ENCODE measurements around the gene UNC93A.
"Not testable (repeated sequence)": the region's sequence is repeated elsewhere in the genome, so short reads cannot be mapped to it uniquely, and the experiment has no call there.

Gene UNC93A

DNA sequence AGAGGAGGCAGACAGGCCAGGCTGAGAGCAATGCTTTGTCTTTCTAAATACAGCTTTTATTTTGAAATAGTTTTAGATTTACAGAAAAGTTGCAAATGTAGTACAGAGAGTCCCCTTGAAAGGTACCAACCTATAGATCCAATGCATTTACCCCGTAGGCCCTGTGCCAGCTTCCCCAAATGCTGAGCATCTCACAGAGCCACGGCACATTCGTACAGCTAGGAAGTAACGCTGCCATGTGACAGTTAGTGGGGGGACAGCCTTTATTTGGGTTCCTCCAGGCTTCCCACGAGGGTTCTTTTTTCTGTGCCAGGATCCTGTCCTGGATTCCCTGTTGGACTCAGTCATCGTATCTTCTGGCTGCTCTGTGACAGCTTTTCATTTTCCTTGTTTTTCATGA lies 20.6 kb downstream of the UNC93A start:
- not testable (repeated sequence) for DNase-seq (ENCODE audit: low spot score)

DNA sequence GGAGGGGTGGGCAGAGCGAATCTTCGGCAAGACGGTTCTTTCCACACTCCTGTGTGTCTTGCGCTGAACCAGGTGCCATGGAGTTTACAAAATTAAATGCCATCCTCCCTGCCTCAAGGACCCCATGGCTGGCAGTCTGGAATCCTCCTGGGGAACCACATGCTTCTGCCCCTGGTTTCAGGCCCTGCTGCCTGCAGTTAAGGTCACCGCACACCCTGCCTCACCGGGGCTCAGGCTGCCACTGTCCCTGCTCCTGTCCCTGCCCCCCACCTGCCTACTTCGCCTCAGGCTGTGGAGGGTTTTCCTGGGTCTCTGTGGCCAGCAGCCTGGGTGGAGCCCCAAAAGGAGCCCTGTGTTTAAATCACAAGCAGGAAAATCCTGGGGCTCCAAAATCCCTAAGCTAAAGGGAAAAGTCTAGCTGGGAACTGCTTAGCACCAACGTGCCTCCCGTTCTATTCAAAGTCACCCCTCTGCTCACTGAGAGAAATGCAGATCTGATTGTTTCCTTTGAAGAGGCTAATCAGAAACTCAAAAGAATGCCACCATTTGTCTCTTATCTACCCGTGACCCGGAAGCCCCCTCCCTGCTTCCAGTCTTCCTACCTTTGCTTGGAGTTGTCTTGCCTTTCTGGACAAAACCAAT lies 23.2 kb downstream of the UNC93A start:
- no peak for DNase-seq (ENCODE audit: low spot score)

DNA sequence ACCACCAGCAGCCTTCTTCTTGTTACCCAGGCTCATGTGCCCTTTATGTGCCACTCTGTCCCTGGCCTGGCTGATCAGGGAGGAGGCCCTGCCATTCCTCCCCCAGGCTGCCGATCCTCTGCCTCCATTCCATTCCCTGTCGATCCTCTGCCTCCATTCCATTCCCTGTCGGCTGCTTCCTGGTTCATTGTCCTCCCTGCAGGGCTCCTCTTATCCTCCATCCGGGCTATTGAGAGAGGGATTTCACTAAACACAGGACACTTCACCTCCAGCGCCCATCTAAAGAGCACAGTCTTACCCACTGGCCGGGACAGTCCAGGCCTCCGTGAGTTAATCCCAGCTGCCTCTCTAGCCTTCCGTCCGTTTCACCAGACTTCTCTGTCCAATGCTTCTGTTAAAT lies 26.1 kb downstream of the UNC93A start:
- DNase-seq (ENCODE audit: low spot score), result no peak

DNA sequence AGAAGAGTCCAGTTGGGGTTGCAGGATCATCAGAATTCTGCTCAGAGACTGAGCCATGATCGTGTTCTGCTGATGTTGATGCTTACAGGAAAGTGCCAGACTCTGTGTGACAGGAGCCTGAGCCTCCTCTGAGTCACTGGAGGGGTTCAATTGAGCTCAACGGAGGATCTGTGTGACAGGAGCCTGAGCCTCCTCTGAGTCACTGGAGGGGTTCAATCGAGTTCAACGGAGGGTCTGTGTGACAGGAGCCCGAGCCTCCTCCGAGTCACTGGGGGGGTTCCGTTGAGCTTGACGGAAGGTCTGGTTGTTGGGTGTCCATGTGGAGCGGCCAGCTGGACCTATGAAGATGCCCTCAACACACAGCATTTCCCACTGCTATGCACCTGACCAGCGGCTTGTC lies 27.2 kb downstream of the UNC93A start:
- DNase-seq (ENCODE audit: low spot score), result not testable (repeated sequence)

DNA sequence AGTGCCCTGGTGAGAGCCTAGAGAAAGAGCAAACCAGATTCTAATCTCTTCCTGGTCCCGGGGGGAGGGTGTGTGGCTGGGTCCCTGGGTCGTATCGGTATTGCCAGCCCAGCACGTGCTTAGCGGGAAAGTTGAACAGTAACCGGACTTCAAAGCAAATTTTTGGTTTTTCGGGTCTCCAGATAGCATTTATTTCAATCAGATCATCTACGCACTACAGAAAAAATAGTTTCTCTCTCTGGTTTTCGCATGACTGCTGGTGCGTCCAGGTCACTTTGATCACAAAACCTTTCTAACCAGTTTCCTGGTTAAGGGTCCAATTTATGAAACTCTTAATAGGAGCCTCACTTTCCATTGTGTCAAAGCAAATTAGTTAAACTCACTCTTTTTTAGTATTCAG lies 27.7 kb downstream of the UNC93A start:
- DNase-seq (ENCODE audit: low spot score), result not testable (repeated sequence)

DNA sequence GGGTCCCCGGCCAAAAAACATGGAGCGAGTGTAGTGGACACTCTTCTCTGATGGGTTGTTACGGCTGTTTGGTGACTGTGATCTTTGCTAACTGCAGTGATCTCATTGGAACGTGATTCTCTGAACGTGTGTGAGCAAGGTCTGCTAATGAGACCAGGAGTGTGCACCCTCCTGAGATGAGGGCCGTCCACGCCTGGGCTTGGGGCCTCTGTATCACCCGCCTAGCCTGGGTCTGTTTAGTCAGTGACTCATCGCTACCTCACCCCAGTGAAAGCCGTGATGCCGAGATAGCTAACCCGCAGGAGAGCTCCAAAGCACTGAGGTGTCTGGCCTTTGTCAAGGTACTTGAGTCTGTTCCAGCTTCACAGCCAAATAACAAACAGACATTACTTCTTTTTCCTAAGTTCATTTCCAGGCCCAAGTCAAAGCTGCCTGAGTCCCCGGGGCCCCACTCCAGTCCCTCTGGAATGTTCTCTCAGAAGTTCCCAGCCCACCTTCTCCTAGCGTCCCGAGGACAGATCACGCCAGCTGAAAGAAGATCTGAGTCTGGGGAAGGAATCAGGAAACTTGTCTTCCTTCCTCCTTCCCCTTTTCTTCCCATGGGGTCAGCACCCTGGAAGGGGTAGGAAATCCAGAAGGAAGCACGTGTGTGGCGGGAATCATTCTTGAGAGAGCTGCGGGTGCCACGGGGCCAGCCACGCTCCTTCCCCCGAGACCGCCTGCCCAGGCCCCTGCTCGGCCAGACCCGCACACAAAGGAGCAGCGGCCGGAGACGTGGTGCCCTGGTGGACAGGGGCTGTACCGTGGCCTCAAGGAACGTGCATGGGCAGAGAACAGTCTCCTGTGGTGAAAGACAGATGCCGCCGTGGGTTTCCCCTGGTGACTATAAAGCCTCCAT lies 29.0 kb downstream of the UNC93A start:
- not testable (repeated sequence) for DNase-seq (ENCODE audit: low spot score)

DNA sequence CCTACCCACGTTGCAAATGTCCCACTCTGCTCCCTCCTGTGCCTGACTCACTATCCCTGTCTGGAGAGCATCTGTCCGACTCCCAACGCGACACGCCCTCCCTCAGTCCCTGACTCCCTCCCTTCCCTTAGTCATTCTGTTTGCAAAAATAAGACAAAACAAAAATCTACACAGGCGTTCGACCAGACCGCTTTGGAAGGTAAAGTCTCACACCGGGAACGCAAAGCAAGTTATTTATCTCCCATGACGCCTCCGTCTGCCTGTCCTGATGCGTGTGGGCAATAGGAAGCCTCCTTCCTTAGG lies 29.6 kb downstream of the UNC93A start:
- not testable (repeated sequence) for DNase-seq (ENCODE audit: low spot score)

DNA sequence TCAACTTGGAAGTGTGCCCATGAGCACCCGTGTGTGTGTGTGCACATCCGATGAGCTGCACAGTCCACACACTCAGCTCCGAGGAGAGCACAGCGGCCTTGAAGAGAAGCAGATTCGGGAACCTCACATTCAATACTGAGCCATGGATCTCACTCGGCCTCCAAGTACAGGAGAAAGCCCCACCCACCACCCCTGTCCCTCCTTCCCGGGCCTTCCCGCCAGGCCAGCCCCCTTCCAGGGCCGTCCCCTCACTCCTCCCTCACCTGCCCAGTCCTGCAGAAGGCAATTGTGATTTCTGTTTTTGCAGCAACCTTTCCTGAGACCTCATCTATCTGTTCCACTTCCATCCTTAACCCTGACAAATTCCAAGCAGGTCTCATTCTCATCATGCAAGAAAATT lies 30.1 kb downstream of the UNC93A start:
- DNase-seq (ENCODE audit: low spot score), result not testable (repeated sequence)

DNA sequence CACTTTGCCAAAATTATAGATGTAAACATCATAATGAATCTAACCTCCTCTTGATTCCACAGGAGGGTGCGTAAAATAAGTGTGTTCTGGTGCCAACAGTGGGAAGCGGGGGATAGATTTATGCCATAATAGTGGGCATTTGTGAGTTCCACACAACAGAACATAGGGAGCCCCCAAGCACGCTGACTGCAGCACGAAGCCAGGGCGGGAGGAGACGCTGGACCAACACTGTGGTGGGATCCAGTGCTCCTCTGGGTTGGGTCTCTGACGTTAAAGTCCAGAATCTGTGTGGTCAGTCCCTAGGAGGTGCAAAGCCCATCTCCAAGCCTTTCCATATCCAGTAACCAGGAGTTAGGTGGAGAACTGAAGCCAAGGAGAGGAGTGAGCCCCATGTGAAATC lies 32.0 kb downstream of the UNC93A start:
- DNase-seq (ENCODE audit: low spot score), result no peak

DNA sequence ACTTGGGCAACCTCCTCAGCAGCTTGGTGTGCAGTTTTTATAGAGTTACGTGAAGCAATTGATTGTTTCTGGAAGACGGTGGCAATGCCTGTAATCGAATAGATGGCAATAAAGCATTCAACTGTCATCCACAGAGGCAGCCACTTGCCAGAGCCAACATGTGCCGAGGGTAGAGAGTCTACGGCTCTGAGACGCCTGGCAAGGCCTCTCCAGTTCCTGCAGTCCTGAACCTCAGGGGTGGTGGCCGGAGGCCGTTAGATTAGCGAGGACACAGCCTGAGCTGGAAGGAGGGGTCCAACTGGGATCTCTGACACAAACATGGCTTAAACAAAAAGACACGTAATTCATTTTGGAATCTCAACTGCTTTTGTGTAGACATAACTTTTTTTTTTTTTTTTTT lies 33.0 kb downstream of the UNC93A start:
- DNase-seq (ENCODE audit: low spot score), result no peak

DNA sequence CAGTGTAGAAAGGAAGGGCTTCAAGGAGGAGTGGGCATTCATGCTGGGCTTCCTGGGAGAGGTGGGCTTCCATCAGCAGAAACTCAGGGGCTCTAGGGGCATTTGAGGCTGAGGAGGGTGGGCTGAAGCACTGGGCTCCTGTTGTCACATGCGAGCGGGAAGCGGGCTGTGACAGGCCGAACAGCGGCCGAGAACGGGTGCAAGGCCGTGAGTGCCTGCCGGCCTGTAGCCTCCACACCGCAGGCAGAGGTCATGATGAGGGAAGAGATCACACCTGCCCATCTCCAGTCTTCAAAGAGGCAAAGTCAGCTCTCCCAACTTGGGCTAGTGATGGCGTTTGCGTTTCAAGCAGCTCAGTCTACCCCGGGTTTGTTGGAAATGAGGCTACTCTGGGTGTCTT lies 34.7 kb downstream of the UNC93A start:
- no peak for DNase-seq (ENCODE audit: low spot score)

DNA sequence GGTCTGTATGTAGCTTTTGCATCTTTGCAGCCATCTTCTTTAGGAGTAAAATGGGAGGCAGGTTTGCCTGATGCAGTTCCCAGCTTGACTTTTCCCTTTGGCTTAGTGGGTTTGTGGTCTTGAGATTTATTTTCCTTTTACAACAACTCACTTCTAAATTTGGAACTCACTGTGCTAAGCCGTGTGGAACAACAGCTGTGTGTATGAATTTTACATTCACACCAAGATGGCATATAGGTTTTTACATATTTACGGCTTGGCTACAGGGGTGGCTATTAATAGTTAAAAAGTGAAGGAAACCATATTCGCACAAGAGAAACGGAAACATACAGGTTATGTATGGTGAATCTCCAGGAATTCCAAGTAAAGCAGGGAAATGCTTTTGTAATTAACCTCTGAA lies 36.3 kb downstream of the UNC93A start:
- no peak for DNase-seq (ENCODE audit: low spot score)

DNA sequence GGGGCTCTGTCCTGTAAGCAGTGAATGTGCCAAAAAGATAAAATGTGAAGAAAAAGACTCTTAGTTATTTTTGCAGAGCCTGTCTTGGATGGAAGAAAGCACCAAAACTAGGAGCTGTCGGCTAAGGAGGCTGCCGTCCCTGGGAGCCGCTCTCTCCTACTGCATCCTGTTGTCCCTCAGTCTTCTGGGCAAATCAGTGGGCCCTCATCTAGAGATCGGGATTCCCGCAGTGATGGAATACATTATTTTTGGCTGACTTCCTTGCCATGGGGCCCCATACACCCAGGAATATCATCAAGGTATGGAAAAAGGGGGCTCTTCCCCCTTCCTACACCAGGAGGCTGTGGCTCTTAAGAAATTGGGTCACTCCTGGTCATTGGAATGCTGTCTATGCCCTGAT lies 37.0 kb downstream of the UNC93A start:
- no peak for DNase-seq (ENCODE audit: low spot score)

DNA sequence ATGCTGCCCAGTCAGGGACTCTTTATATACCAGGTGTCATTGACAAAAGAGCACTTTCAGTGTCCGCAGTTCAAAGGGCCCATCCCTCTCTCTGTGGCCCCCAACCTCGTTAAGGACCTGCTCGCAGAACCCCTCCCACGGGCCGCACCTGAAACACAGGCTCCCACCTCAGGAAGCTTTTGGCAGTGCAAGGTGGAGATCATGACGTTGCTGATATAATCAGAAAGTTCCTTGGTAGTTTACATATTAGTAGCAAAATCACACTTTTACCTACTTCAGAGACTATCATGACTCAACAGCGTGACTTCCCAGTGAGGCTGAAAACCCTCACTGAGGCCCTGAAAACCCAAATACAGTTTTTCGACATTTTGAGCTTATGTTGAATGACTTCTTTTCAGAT lies 37.9 kb downstream of the UNC93A start:
- no peak for DNase-seq (ENCODE audit: low spot score)

DNA sequence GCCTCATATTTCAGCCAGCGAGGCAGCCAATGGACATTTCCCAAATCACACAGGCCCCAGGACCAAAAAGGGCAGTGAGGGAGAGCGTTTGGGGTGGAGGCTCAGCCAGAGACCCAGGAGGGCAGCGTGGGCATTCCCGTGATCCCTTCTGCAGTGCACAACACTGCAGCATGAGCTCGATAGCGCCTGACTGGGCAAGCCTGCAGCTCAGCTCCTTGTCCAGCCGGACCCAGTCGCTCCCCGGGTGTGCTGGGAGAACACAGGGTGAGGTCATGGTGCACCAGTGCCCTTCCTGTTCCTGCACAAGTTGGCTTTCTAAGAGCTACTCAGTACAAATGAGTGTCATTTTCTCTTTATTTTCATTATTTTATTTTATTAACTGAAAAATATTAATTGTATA lies 39.6 kb downstream of the UNC93A start:
- DNase-seq (ENCODE audit: low spot score), result no peak

DNA sequence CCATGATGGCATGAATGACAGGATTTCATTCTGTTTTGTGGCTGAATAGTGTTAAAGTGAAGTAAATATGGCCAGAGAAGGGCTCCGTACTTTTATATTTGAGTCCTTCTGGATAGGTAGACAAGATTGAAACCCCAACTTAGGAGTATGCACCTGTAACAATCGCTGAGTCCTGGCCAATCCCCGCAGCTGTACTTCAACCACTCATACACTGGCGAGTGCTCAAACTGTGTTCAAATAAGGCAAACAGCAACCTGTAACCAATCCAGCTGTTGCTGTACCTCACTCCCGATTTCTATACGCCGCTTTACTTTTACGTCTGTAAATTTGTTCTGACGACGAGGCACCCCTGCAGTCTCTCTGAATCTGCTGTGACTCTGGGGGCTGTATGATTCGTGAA lies 40.5 kb downstream of the UNC93A start:
- DNase-seq (ENCODE audit: low spot score), result no peak

DNA sequence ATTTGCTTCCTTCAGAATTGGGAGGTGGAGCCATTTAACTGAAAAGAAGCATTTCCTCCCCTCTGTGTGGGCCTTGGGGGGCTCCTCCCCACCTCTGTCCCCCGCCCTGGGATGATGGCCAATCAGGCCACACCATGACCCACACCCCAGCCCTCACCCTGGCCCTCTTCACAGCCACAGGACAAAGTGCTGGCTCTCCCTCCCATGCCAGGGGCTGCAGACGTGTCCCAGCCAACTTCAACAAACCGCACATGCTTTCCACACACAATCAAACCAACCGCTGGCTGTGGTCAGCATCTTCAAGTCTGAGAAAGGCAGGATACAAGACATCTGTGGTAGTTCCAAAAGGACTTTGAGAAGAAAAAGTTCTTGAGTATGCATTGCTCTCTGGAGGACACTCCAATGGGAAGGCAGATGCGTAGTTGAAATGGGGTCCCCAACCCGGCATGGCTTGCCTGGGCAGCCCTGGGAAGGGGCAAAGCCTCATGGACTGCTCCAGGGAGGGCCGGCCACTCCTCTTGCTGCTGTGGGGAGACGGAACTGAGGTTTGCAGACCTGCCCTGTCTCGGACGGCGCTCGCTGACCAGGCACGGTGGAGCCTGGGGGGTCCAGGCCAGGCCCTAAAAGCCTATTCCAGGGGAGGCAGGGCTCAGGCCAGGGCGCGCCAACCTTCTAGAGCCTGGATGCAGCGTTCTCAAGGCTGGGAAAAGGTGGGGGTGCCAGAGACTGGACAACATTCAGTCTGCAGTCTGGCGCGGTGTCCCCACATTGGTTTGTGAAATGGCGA lies 45.9 kb downstream of the UNC93A start:
- DNase-seq (ENCODE audit: low spot score), result no peak

DNA sequence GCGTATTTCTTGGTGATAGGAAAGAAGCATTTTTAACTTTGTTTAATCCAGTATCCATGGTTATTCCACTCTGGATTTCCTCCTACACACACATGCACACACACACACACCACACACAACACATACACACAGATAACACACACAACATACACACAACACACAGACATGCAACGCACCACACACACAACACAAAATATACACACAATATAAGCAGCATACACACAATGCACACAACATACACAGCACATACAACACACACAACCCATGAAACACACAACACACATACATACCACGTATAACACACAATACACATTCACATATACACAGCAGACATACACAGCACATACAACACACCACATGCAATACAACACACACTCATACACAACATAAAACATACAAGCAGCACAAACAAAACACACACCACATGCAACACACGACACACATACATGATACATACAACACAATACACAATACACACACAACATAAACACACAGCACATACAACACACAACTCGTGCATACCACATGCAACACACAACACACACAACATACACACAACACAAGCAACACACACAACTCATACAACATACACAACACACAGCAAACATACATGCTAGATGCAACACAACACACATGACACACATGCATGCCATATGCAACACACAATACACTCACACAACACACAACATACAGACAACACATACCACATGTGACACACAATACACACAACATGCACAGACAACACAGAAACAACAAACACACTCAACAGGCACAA lies 46.7 kb downstream of the UNC93A start:
- no peak for DNase-seq (ENCODE audit: low spot score)

DNA sequence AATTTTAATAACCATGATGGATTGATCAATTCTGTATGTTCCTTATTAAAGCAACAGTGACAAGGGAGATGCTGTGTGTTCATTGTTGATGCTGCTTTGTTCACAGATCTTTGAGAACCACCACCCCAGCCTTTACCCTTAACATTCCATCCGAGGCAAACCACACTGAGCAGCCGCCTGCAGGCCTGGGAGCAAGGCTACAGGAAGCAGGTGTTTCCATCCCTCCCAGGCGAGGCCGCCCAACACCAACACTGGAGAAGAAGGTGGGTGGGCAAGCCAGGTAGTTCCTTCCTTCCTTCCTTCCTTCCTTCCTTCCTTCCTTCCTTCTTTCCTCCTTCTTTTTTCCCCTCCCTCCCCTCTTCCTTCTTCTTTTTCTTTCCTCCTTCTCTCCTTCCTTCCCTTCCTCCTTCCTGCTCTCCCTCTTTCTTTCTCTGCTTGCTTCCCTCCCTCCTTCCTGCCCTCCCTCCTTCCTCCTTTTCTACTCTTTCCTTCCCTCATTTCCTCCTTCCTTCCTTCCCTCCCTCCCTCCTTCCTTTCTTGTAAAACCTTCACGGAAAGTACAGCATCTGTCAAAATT lies 47.5 kb downstream of the UNC93A start:
- DNase-seq (ENCODE audit: low spot score), result no peak

DNA sequence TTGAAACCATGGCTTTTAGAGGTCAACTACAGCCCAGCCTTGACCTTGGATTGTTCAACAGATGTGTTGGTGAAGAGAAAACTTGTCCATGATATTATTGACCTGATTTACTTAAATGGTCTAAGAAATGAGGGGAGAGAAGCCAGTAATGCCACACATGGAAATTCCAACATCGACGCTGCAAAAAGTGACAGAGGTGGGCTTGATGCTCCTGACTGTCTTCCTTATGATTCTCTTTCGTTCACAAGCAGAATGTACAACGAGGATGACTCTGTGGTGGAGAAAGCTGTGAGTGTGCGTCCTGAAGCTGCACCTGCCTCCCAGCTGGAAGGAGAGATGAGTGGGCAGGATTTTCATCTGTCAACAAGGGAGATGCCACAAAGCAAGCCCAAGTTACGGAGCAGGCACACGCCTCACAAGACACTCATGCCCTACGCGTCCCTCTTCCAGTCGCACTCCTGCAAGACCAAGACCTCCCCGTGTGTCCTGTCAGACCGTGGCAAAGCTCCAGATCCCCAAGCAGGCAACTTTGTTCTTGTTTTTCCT lies 50.0 kb downstream of the UNC93A start:
- no peak for DNase-seq (ENCODE audit: low spot score)
